HFFc6 (cell line): ENCODE results near the gene PRPF19. TPM values are rescaled to one million over a fixed set of nuclear protein-coding genes. Genes with fewer than 3 reads are reported as not detected.

ENCODE experiments used
- DNase-seq: peaks from one replicate; pipeline ENCODE4 v3.0.0-alpha.2; 2018
- H3K27ac Mint-ChIP-seq: 2 replicates; pipeline ENCODE4 v1.8.0; 2020; ENCODE audit warnings: mild to moderate bottlenecking, mixed read lengths
- H3K27me3 Mint-ChIP-seq: 2 replicates; pipeline ENCODE4 v1.8.0; 2021; ENCODE audit warnings: mild to moderate bottlenecking, moderate library complexity, mixed read lengths; ENCODE audit not compliant: insufficient read depth
- H3K36me3 Mint-ChIP-seq: 2 replicates; pipeline ENCODE4 v1.8.0; 2021; ENCODE audit warnings: low read depth, mixed read lengths
- H3K4me1 Mint-ChIP-seq: 2 replicates; pipeline ENCODE4 v1.8.0; 2020; ENCODE audit warnings: low read depth, mixed read lengths
- H3K4me3 Mint-ChIP-seq: 2 replicates; pipeline ENCODE4 v1.8.0; 2020; ENCODE audit warnings: mild to moderate bottlenecking, moderate library complexity, mixed read lengths
- H3K9me3 Mint-ChIP-seq: 2 replicates; pipeline ENCODE4 v1.8.0; 2020; ENCODE audit warnings: mild to moderate bottlenecking, mixed read lengths
- CTCF ChIP-seq: fragments of 200-600 bp; sonication (generic); IDR thresholded peaks from 2 replicates; pipeline ENCODE4 v1.5.0; 2021; ENCODE audit warnings: antibody characterized with exemption, mild to moderate bottlenecking
- total RNA-seq, 6 experiments: library from RNA; stranded (reverse); fragmentation: NEBNext Ultra II Directional; extraction: Animal tissue kit (Norgen Biotek cat#: 25700); gene quantifications; 2 replicates in 1 of 6; 3 replicates in 5 of 6; pipeline ENCODE4 v1.2.3, GENCODE V29; 2021

PRPF19 gene
- total RNA-seq, 6 experiments from 2014 or later: 72.5 to 95.1 (median 89.4) TPM

- Mint-ChIP-seq H3K4me1 (no peaks in the 10 kb centered on the region), H3K4me3 (no peak overlapping the region), H3K9me3 (no peaks in the 10 kb centered on the region), H3K27ac (no peak overlapping the region), H3K27me3 (peaks cover 13% of the 10 kb centered on the region), H3K36me3 (no peaks in the 10 kb centered on the region; the same call in 1 of the 2 replicates)
- no peak for TF ChIP-seq CTCF
- DNase-seq: no peak
Measured at GRCh38 chr11:60942219-60942618, 35.8 kb upstream of the PRPF19 start.

GRCh38 chr11:60941371-60942119, 35.2 kb upstream of the PRPF19 start:
- Mint-ChIP-seq H3K4me1 (no peaks in the 10 kb centered on the region), H3K4me3 (no peak overlapping the region), H3K27me3 (peaks cover 13% of the 10 kb centered on the region), H3K9me3 (no peaks in the 10 kb centered on the region), H3K27ac (no peak overlapping the region), H3K36me3 (no peaks in the 10 kb centered on the region; the same call in 1 of the 2 replicates)
- no peak for DNase-seq
- TF ChIP-seq CTCF: no peak

GRCh38 chr11:60939855-60940254, 33.5 kb upstream of the PRPF19 start:
- Mint-ChIP-seq H3K36me3 (no peaks in the 10 kb centered on the region; the same call in 1 of the 2 replicates), H3K27me3 (peaks cover 13% of the 10 kb centered on the region), H3K9me3 (no peaks in the 10 kb centered on the region), H3K4me3 (no peak overlapping the region), H3K4me1 (no peaks in the 10 kb centered on the region), H3K27ac (no peak overlapping the region)
- no peak for TF ChIP-seq CTCF
- DNase-seq: no peak

GRCh38 chr11:60939301-60939700, 32.9 kb upstream of the PRPF19 start:
- TF ChIP-seq CTCF: no peak
- Mint-ChIP-seq H3K36me3 (no peaks in the 10 kb centered on the region), H3K4me1 (no peaks in the 10 kb centered on the region), H3K27ac (no peak overlapping the region), H3K4me3 (no peak overlapping the region), H3K9me3 (no peaks in the 10 kb centered on the region), H3K27me3 (peaks cover 13% of the 10 kb centered on the region)
- DNase-seq: no peak

- Mint-ChIP-seq H3K36me3 (no peaks in the 10 kb centered on the region), H3K4me1 (no peaks in the 10 kb centered on the region), H3K4me3 (no peak overlapping the region), H3K27ac (no peak overlapping the region), H3K9me3 (no peaks in the 10 kb centered on the region), H3K27me3 (peaks cover 13% of the 10 kb centered on the region)
- no peak for TF ChIP-seq CTCF
- no peak for DNase-seq
Measured at GRCh38 chr11:60938500-60938899, 32.1 kb upstream of the PRPF19 start.
